Measurements from ENCODE around the gene THSD4. TPM values are rescaled to one million over a fixed set of nuclear protein-coding genes. Genes with fewer than 3 reads are reported as not detected.

The THSD4 gene
- total and polyA plus RNA-seq, 2 of the 4 experiments (the other 2 are of a cell fraction): 25.5 to 31.1 TPM

DNA sequence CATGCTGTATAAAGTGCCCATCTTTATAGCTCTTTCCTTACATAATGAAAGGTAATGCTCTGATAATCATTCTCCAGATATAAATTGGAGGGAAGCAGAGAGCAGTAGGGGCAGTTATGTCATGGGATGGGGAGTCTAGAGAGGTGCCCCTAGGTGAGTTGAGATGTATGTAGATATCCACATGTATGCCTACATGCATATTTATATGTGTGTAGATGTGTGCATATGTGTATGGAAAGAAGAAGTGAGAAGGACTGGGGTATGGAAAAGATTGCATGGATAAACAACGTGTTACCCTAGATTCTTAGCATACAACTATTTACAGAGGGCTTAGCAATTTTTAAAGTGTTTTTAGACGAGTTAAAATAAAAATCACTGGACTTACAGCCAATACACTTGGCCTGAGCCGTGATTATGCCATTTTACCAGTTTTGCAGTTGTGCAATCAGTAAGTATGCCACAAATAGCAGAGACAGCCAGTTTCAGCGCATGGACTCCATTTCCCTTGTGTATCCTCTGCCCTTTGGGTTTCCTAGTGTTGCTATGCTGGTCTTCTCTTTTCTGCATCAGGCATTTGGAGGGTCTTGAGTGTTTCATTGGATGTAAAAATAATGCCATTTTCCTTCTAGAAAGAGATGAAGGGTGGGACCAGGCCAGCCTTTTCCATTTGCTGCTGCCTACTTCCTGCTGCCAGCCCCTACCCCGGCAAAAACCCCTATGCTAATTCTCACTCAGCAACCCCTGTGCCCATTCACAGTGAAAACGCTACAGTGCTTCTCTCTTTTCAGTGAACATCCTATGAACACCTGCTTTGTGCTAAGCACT, 495.7 kb downstream of the THSD4 start:
- WGBS, 2 experiments (ENCODE audit: extremely low coverage in 2 of 2, insufficient read length in 1 of 2): 67% methylated on average over 2 of the region's 6 CpGs; no CpG with 5 or more reads in 1 of the 2 experiments
- Histone ChIP-seq H3K27ac (ENCODE audit: insufficient read depth, low read length) (no peak overlapping the region), H3K18ac (ENCODE audit: low read depth, low read length) (no peak overlapping the region), H2BK120ac (ENCODE audit: low read depth, low read length) (no peak overlapping the region), H3K4me1 (ENCODE audit: control insufficient read depth, insufficient read depth, low read length) (no peaks in the 10 kb centered on the region), H3K79me1 (ENCODE audit: low read depth in 1 of 2, low read length in 2 of 2) (no peaks in the 10 kb centered on the region), H2AK9ac (replicated peaks; ENCODE audit: low read depth, low read length, poor library complexity) (no peak overlapping the region), H3K4ac (ENCODE audit: low read depth, low read length) (no peak overlapping the region), H3K4me3 (ENCODE audit: insufficient read depth, low read depth, low read length) (no peak overlapping the region), H3K9me3 (ENCODE audit: control insufficient read depth, insufficient read depth, low read length) (no peaks in the 10 kb centered on the region), H2BK15ac (ENCODE audit: low read depth, low read length) (no peak overlapping the region), H4K20me1 (ENCODE audit: insufficient read depth, low read length) (no peaks in the 10 kb centered on the region), H4K8ac (ENCODE audit: low read depth in 2 of 2, low read length in 2 of 2) (no peak overlapping the region), H2AK5ac (ENCODE audit: low read depth, low read length) (no peak overlapping the region), H2BK20ac (ENCODE audit: low read depth, low read length) (no peak overlapping the region), H3K36me3 (ENCODE audit: control insufficient read depth, insufficient read depth, low read length) (no peaks in the 10 kb centered on the region), H3K9ac (ENCODE audit: low read depth, low read length) (no peak overlapping the region), H3K56ac (ENCODE audit: extremely low read depth, insufficient read depth, low read length) (no peak overlapping the region), H3K23ac (ENCODE audit: low read depth, low read length) (no peak overlapping the region), H3K14ac (replicated peaks; ENCODE audit: low read depth, low read length) (no peak overlapping the region), H2BK5ac (ENCODE audit: low read depth, low read length, poor library complexity, severe bottlenecking) (no peak overlapping the region), H4K5ac (ENCODE audit: low read depth, low read length) (no peak overlapping the region), H3K4me2 (ENCODE audit: low read depth, low read length) (no peak overlapping the region), H3K9me1 (ENCODE audit: insufficient read depth, low read length) (no peaks in the 10 kb centered on the region), H2AFZ (replicated peaks; ENCODE audit: low read length, poor library complexity) (no peak overlapping the region), H4K91ac (ENCODE audit: insufficient read depth, low read depth, low read length) (no peak overlapping the region), H3K27me3 (ENCODE audit: control insufficient read depth, insufficient read depth, low read length) (no peaks in the 10 kb centered on the region)
- TF ChIP-seq SMC3 (IDR thresholded peaks at IDR 0.05; ENCODE audit: low read depth, low read length) (no peak), ELK1 (IDR thresholded peaks at IDR 0.05; ENCODE audit: borderline replicate concordance, low read depth, low read length) (no peak), CEBPB (IDR thresholded peaks at IDR 0.05; ENCODE audit: low read depth, low read length) (peak; percentile 59)
- no peak for DNase-seq
- ATAC-seq (ENCODE audit: low read depth): no peak
- ChIA-PET CTCF (no interaction called here), POLR2A (ENCODE audit: unreplicated experiment) (no interaction called here)
- dilution Hi-C loops (cut with HindIII; ENCODE audit: low sequenced_read_pairs, unreplicated experiment) (no loop called here), in situ Hi-C loops (cut with MboI; ENCODE audit: low sequenced_read_pairs) (no loop called here), intact Hi-C loops (cut with micrococcal nuclease) (no loop called here)
- BruUV-seq (replicated peaks): no TSS peak

Data from IMR-90 (cell line).